Left ventricle myocardium inferior (tissue), 1 donor: Measurements from ENCODE around the gene CLASP2. TPM values are rescaled to one million over a fixed set of nuclear protein-coding genes. Genes with fewer than 3 reads are reported as not detected.
A peak's percentile ranks its signal among the peaks of the same experiment; 100 is the strongest.

Experiments used
- DNase-seq: peaks from one replicate; pipeline ENCODE4 v3.0.0-alpha.2; 2020
- H3K27ac ChIP-seq: fragments of 200-600 bp; replicated peaks from 2 replicates; pipeline ENCODE4 v1.8.0; 2021
- H3K27me3 ChIP-seq: fragments of 200-600 bp; 2 replicates; pipeline ENCODE4 v1.8.0; 2021; ENCODE audit warnings: low read depth
- H3K36me3 ChIP-seq: fragments of 200-600 bp; 2 replicates; pipeline ENCODE4 v1.8.0; 2021
- H3K4me1 ChIP-seq: fragments of 200-600 bp; 2 replicates; pipeline ENCODE4 v1.8.0; 2021
- H3K4me3 ChIP-seq: fragments of 200-600 bp; 2 replicates; pipeline ENCODE4 v1.8.0; 2021; ENCODE audit warnings: mild to moderate bottlenecking, moderate library complexity
- H3K9me3 ChIP-seq: fragments of 200-600 bp; replicated peaks from 2 replicates; pipeline ENCODE4 v1.8.0; 2021
- intact Hi-C: fragments of 100-400 bp; cut with micrococcal nuclease; formaldehyde crosslinking; loops from one replicate; pipeline ENCODE4 v1.11.0; 2022
- total RNA-seq: library from RNA; stranded (reverse); fragmentation: NEBNext Ultra II Directional; extraction: Animal tissue kit (Norgen Biotek cat#: 25700); gene quantifications from one replicate; pipeline ENCODE4 v1.2.1, GENCODE V29; 2021
- TF ChIP-seq, protein P1 (sequence below): fragments of 200-600 bp; IDR thresholded peaks from 2 replicates; pipeline ENCODE4 v1.8.0; 2021; ENCODE audit warnings: antibody characterized with exemption, mild to moderate bottlenecking, borderline replicate concordance
- donor health status: DM: no; HTN: yes; CAD: no; lungs with severe emphysema.

The CLASP2 gene
- total RNA-seq, 1 donor from 2014 or later = 75.0 TPM

- intact Hi-C loops = no loop called here
- H3K27ac ChIP-seq = no peak overlapping the region
- no peaks in the 10 kb centered on the region for H3K27me3 ChIP-seq
- peaks cover 38% of the 10 kb centered on the region for H3K36me3 ChIP-seq
- H3K4me3 ChIP-seq = no peak overlapping the region
- TF ChIP-seq, protein P1, sequence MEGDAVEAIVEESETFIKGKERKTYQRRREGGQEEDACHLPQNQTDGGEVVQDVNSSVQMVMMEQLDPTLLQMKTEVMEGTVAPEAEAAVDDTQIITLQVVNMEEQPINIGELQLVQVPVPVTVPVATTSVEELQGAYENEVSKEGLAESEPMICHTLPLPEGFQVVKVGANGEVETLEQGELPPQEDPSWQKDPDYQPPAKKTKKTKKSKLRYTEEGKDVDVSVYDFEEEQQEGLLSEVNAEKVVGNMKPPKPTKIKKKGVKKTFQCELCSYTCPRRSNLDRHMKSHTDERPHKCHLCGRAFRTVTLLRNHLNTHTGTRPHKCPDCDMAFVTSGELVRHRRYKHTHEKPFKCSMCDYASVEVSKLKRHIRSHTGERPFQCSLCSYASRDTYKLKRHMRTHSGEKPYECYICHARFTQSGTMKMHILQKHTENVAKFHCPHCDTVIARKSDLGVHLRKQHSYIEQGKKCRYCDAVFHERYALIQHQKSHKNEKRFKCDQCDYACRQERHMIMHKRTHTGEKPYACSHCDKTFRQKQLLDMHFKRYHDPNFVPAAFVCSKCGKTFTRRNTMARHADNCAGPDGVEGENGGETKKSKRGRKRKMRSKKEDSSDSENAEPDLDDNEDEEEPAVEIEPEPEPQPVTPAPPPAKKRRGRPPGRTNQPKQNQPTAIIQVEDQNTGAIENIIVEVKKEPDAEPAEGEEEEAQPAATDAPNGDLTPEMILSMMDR = no peak
- no peaks in the 10 kb centered on the region for H3K4me1 ChIP-seq
- no peak for DNase-seq
- H3K9me3 ChIP-seq = no peaks in the 10 kb centered on the region
These were observed 93.3 kb downstream of the CLASP2 start for GRCh38 chr3:33624756-33625155.

DNA sequence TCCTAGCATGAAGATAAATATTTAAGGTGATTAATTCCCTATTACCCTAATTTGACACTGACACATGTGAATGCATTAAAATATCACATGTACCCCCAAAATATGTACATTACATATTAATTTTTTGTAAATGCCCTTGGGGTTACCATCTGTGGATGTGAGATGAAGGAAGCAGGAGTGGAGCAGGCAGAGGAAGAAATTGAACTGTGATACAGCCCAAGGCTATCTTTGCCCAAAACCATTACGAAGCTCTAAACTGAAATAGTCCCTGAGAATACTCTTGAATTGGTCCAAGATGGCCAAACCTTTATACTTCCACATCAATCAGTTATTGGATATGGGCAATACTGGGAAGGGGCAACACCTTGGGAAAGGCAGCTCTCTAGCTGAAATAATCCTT lies 105.0 kb downstream of the CLASP2 start:
- intact Hi-C loops = no loop called here
- H3K36me3 ChIP-seq = peaks cover 45% of the 10 kb centered on the region
- H3K9me3 ChIP-seq = no peaks in the 10 kb centered on the region
- no peaks in the 10 kb centered on the region for H3K27me3 ChIP-seq
- H3K4me3 ChIP-seq = no peak overlapping the region
- no peak overlapping the region for H3K27ac ChIP-seq
- H3K4me1 ChIP-seq = no peaks in the 10 kb centered on the region
- TF ChIP-seq, protein P1 = no peak
- no peak for DNase-seq

DNA sequence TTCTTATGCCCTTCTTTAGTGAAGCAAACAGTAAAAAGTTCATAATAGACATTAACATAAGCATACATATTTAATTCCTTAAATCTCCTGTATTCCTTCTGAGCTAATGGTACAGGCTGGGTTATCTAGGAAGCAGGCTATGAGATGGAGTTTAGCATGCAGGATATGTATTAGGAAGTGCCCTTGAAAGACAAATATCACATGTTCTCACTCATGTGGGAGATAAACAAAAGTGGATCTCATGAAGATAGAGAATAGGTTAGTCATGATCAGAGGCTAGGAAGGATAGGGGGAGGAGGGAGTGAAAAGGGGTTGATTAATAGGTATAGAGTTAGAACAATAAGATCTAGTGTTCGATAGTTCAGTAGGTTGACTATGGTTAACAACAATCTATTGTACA lies 105.4 kb downstream of the CLASP2 start:
- Histone ChIP-seq H3K27ac (no peak overlapping the region), H3K4me3 (no peak overlapping the region), H3K9me3 (no peaks in the 10 kb centered on the region), H3K27me3 (no peaks in the 10 kb centered on the region), H3K4me1 (no peaks in the 10 kb centered on the region), H3K36me3 (peaks cover 42% of the 10 kb centered on the region)
- DNase-seq = no peak
- TF ChIP-seq, protein P1 = no peak
- intact Hi-C loops = no loop called here

- no peaks in the 10 kb centered on the region for H3K27me3 ChIP-seq
- no peak overlapping the region for H3K4me3 ChIP-seq
- H3K27ac ChIP-seq = peak overlapping the region; percentile 9
- H3K9me3 ChIP-seq = no peaks in the 10 kb centered on the region
- peaks cover 8% of the 10 kb centered on the region for H3K4me1 ChIP-seq
- peak; percentile 25 for DNase-seq
- H3K36me3 ChIP-seq = peaks cover 80% of the 10 kb centered on the region
- TF ChIP-seq, protein P1 = no peak
- intact Hi-C loops = no loop called here
These were observed 115.2 kb downstream of the CLASP2 start for GRCh38 chr3:33602829-33603228.

- Histone ChIP-seq H3K4me3 (no peak overlapping the region), H3K27ac (peak overlapping the region; percentile 51), H3K9me3 (no peaks in the 10 kb centered on the region), H3K4me1 (peaks cover 24% of the 10 kb centered on the region), H3K27me3 (no peaks in the 10 kb centered on the region), H3K36me3 (peaks cover 36% of the 10 kb centered on the region)
- TF ChIP-seq, protein P1 = no peak
- intact Hi-C loops = no loop called here
- peak; percentile 13 for DNase-seq
These were observed 120.8 kb downstream of the CLASP2 start for GRCh38 chr3:33597257-33597689.

GRCh38 chr3:33592999-33593398 lies 125.1 kb downstream of the CLASP2 start:
- Histone ChIP-seq H3K9me3 (no peaks in the 10 kb centered on the region), H3K36me3 (peaks cover 38% of the 10 kb centered on the region), H3K4me3 (no peak overlapping the region), H3K27ac (no peak overlapping the region), H3K4me1 (peaks cover 17% of the 10 kb centered on the region), H3K27me3 (no peaks in the 10 kb centered on the region)
- DNase-seq = no peak
- TF ChIP-seq, protein P1 = no peak
- intact Hi-C loops = no loop called here
